Measurements from ENCODE around the gene FHIT. TPM values are rescaled to one million over a fixed set of nuclear protein-coding genes. Genes with fewer than 3 reads are reported as not detected.

The FHIT gene
- total and polyA plus RNA-seq, 7 donors, result 2.4 to 10.2 (median 6.1) TPM

DNA sequence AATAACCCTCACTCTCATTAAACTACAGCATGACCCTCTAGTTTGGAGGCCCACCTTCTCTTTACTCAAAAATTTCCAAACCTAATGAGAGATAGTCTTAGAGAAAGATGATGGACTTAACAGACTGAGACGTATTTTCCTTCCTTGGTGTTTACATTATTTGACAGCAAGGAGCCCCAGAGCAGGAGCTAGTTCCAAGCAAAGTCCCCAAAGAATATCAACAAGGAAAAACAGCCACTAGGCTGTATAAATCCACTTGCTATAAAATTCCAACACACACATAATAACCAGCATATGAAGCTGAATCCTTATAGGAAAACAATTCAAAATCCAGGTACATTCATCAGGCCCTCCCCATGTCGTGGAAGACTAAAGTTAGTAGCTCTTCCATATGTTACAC is 660.0 kb downstream of the FHIT start:
- H3K27me3 ChIP-seq, result no peaks in the 10 kb centered on the region
- no peak overlapping the region for H3K27ac ChIP-seq
- no peak overlapping the region for H3K4me3 ChIP-seq
- intact Hi-C loops (cut with DNase I), result no loop called here
- 80 to 85% methylated on average over 2 of the region's 2 CpGs for WGBS, 2 donors
- DNase-seq, result no peak
- no peaks in the 10 kb centered on the region for H3K36me3 ChIP-seq
- peaks cover 0 to 13% (median 10%) of the 10 kb centered on the region in 4 donors for H3K4me1 ChIP-seq
- TF ChIP-seq POLR2A (IDR thresholded peaks at IDR 0.05), result no peak
- TF ChIP-seq, protein P1, sequence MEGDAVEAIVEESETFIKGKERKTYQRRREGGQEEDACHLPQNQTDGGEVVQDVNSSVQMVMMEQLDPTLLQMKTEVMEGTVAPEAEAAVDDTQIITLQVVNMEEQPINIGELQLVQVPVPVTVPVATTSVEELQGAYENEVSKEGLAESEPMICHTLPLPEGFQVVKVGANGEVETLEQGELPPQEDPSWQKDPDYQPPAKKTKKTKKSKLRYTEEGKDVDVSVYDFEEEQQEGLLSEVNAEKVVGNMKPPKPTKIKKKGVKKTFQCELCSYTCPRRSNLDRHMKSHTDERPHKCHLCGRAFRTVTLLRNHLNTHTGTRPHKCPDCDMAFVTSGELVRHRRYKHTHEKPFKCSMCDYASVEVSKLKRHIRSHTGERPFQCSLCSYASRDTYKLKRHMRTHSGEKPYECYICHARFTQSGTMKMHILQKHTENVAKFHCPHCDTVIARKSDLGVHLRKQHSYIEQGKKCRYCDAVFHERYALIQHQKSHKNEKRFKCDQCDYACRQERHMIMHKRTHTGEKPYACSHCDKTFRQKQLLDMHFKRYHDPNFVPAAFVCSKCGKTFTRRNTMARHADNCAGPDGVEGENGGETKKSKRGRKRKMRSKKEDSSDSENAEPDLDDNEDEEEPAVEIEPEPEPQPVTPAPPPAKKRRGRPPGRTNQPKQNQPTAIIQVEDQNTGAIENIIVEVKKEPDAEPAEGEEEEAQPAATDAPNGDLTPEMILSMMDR (IDR thresholded peaks at IDR 0.05), result no peak
- TF ChIP-seq POLR2AphosphoS5 (IDR thresholded peaks at IDR 0.05), result no peak
- TF ChIP-seq EP300 (IDR thresholded peaks at IDR 0.05), result no peak
- no peaks in the 10 kb centered on the region for H3K9me3 ChIP-seq

DNA sequence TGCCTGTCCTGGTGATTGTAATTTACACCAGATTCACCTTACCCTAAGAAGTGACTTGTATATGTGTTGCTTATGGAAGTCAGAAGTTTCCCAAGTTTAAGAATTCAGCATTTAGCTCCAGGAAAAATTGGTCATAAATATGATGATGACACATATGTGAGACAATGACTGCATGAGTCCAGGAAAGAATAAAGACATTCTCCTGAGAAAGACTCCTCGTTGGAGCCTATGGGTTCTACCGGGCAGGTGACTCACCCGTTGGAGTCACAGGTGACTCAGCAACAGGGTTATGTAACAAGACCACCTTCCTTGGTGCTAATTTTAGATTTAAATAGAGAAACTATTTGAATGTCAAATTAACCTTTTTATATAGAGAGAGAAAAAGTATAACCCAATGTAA is 662.4 kb downstream of the FHIT start:
- 87 to 93% methylated on average over 3 of the region's 3 CpGs for WGBS, 2 donors
- H3K36me3 ChIP-seq, result no peaks in the 10 kb centered on the region
- intact Hi-C loops (cut with DNase I), result no loop called here
- no peaks in the 10 kb centered on the region for H3K27me3 ChIP-seq
- TF ChIP-seq POLR2AphosphoS5 (IDR thresholded peaks at IDR 0.05) (no peak), POLR2A (IDR thresholded peaks at IDR 0.05) (no peak), EP300 (IDR thresholded peaks at IDR 0.05) (no peak)
- TF ChIP-seq, protein P1 (IDR thresholded peaks at IDR 0.05), result no peak
- H3K4me1 ChIP-seq, result peaks cover 0 to 6% (median 2%) of the 10 kb centered on the region in 4 donors
- no peak overlapping the region for H3K27ac ChIP-seq
- no peak overlapping the region for H3K4me3 ChIP-seq
- no peaks in the 10 kb centered on the region for H3K9me3 ChIP-seq
- no peak for DNase-seq

DNA sequence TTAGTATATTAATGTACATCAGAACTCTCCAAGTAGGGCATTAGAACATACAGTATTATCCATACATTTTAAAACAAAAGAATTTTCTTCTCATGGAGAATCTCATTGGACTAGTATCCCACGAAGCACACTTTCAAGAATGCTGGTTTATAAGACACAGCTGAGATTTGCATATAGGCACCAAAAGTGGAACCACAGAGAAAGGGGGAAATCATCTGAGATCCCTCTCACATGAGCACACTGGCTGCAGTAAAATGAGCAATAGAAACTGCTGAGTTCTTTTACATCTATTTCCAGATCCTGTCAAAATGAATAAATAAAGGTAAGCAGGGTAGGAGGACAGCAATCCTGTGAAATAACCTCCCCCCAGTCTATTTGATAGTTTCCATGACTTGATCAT is 665.3 kb downstream of the FHIT start:
- Histone ChIP-seq H3K4me3 (no peak overlapping the region), H3K27me3 (no peaks in the 10 kb centered on the region), H3K9me3 (no peaks in the 10 kb centered on the region), H3K4me1 (no peaks in the 10 kb centered on the region), H3K27ac (no peak overlapping the region), H3K36me3 (no peaks in the 10 kb centered on the region)
- intact Hi-C loops (cut with DNase I), result no loop called here
- no peak for DNase-seq
- 0 to 48% methylated on average over 1 of the region's 1 CpG for WGBS, 2 donors
- TF ChIP-seq POLR2A (IDR thresholded peaks at IDR 0.05) (no peak), POLR2AphosphoS5 (IDR thresholded peaks at IDR 0.05) (no peak), EP300 (IDR thresholded peaks at IDR 0.05) (no peak)
- TF ChIP-seq, protein P1 (IDR thresholded peaks at IDR 0.05), result no peak

DNA sequence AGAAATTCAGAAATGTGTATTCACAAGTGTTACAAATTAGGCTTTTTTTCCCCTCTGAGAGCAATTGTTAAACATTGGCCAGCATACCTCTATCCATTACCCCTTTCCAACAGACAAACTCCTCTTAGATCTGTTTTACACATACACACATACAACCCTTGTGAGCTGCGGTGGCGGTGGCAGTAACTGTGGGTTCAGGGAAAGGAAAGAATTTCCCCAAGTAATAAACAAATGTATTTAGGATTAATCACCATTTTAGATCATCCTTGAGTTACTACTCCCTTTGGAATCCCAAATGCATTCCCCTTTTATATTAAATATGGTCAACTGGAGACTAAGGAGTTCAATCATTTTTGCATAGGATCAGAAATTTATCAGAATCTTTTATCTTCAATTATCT is 667.0 kb downstream of the FHIT start:
- no peak overlapping the region for H3K4me3 ChIP-seq
- no peaks in the 10 kb centered on the region for H3K9me3 ChIP-seq
- no peaks in the 10 kb centered on the region for H3K27me3 ChIP-seq
- no peaks in the 10 kb centered on the region for H3K36me3 ChIP-seq
- 89 to 93% methylated on average over 2 of the region's 2 CpGs for WGBS, 2 donors
- intact Hi-C loops (cut with DNase I), result no loop called here
- TF ChIP-seq POLR2A (IDR thresholded peaks at IDR 0.05) (no peak), EP300 (IDR thresholded peaks at IDR 0.05) (no peak), POLR2AphosphoS5 (IDR thresholded peaks at IDR 0.05) (no peak)
- TF ChIP-seq, protein P1 (IDR thresholded peaks at IDR 0.05), result no peak
- no peak for DNase-seq
- no peak overlapping the region for H3K27ac ChIP-seq
- H3K4me1 ChIP-seq, result peaks cover 0 to 5% (median 0%) of the 10 kb centered on the region in 4 donors

DNA sequence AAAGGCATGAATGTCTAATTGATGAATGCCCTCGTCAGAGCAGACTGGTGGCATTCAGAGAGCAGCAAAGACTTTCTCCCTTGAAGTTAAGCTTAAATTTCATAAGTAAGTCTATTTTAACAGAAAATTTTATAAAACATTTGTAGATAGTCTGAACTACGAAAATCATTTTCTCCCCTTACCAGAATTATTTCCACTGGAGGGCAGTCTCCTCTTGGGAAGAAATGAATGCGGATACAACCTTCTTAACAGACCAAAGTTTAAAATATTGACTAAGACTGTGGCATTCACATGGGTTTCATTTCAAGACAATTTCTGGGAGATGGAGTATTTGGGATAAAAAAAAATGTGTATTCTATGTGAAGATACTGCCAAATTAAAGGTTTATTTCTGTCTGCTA is 669.0 kb downstream of the FHIT start:
- intact Hi-C loops (cut with DNase I), result no loop called here
- TF ChIP-seq POLR2AphosphoS5 (IDR thresholded peaks at IDR 0.05) (no peak), EP300 (IDR thresholded peaks at IDR 0.05) (no peak), POLR2A (IDR thresholded peaks at IDR 0.05) (no peak)
- TF ChIP-seq, protein P1 (IDR thresholded peaks at IDR 0.05), result no peak
- no peaks in the 10 kb centered on the region for H3K9me3 ChIP-seq
- 89 to 90% methylated on average over 3 of the region's 3 CpGs for WGBS, 2 donors
- no peaks in the 10 kb centered on the region for H3K36me3 ChIP-seq
- no peak overlapping the region for H3K27ac ChIP-seq
- no peak overlapping the region for H3K4me3 ChIP-seq
- H3K4me1 ChIP-seq, result peaks cover 0 to 5% (median 0%) of the 10 kb centered on the region in 4 donors
- H3K27me3 ChIP-seq, result no peaks in the 10 kb centered on the region
- DNase-seq, result no peak
